Natural killer cell (primary cell): ENCODE data around the gene HOXB1. TPM values are rescaled to one million over a fixed set of nuclear protein-coding genes. Genes with fewer than 3 reads are reported as not detected.

ENCODE experiments used
- ATAC-seq, 3 donors: fragments of 150-1000 bp in 2 of 3; fragments of 200-7000 bp in 1 of 3; cut with Tn5 transposase; 1 replicate in 1 of 3; 2 replicates in 2 of 3; pipeline ENCODE4 v1.10.0; 2021; ENCODE audit warnings: mild to moderate bottlenecking in 2 of 3, moderate library complexity in 2 of 3
- DNase-seq, 2 donors: peaks; one replicate each; pipeline versions ENCODE4 v3.0.0 to v3.0.0-alpha.2; 2013 to 2021; ENCODE audit warnings: mixed read lengths in 1 of 2
- H3K27ac ChIP-seq: one replicate; pipeline ENCODE4 v1.5.1; 2013; ENCODE audit warnings: mild to moderate bottlenecking, low read length
- H3K27me3 ChIP-seq: one replicate; pipeline ENCODE4 v1.6.1; 2013; ENCODE audit warnings: low read length; ENCODE audit not compliant: control insufficient read depth, insufficient read depth
- H3K36me3 ChIP-seq: one replicate; pipeline ENCODE4 v1.6.1; 2013; ENCODE audit warnings: low read length; ENCODE audit not compliant: control insufficient read depth, insufficient read depth
- H3K4me1 ChIP-seq: one replicate; pipeline ENCODE4 v1.6.1; 2013; ENCODE audit warnings: low read length; ENCODE audit not compliant: control insufficient read depth, insufficient read depth
- H3K4me3 ChIP-seq: one replicate; pipeline ENCODE4 v1.5.1; 2013; ENCODE audit warnings: low read length
- H3K9me3 ChIP-seq: one replicate; pipeline ENCODE4 v1.6.1; 2013; ENCODE audit warnings: low read length; ENCODE audit not compliant: control insufficient read depth, insufficient read depth
- H3K27ac Mint-ChIP-seq, 2 donors: one replicate each; pipeline ENCODE4 v1.8.0; 2022; ENCODE audit warnings: mild to moderate bottlenecking in 2 of 2, mixed read lengths in 2 of 2, moderate library complexity in 1 of 2
- H3K27me3 Mint-ChIP-seq, 2 donors: one replicate each; pipeline ENCODE4 v1.8.0; 2022; ENCODE audit warnings: low read depth in 2 of 2, mixed read lengths in 2 of 2
- H3K36me3 Mint-ChIP-seq: one replicate; pipeline ENCODE4 v1.8.0; 2022; ENCODE audit warnings: mixed read lengths
- H3K4me1 Mint-ChIP-seq, 2 donors: one replicate each; pipeline ENCODE4 v1.8.0; 2022; ENCODE audit warnings: mixed read lengths in 2 of 2
- H3K4me3 Mint-ChIP-seq: one replicate; pipeline ENCODE4 v1.8.0; 2022; ENCODE audit warnings: mild to moderate bottlenecking, moderate library complexity, mixed read lengths
- H3K9me3 Mint-ChIP-seq, 2 donors: one replicate each; pipeline ENCODE4 v1.8.0; 2022; ENCODE audit warnings: mixed read lengths in 2 of 2
- WGBS: methylation state at CpG from one replicate; pipeline ENCODE4 v1.1.7; 2013; ENCODE audit warnings: missing lambda C conversion rate; ENCODE audit not compliant: insufficient coverage; 5-methylcytosine and 5-hydroxymethylcytosine counted together
- intact Hi-C: fragments of 100-400 bp; cut with micrococcal nuclease; formaldehyde crosslinking; loops from one replicate; pipeline ENCODE4 v1.14.2; 2022
- total RNA-seq, 4 donors: library from RNA; stranded (reverse); fragments of 120-200 nt in 1 of 4; gene quantifications; one replicate each; pipeline versions ENCODE4 v1.2.3 to v1.2.4, GENCODE V29; 2013 to 2022
- TF ChIP-seq, protein P1 (sequence below): fragments of 200-600 bp; IDR thresholded peaks from one replicate; pipeline ENCODE4 v1.8.0; 2022; ENCODE audit warnings: antibody characterized with exemption

The HOXB1 gene
- total RNA-seq, 3 donors from 2014 or later (not counting 1 experiment from before 2014, with no cell fraction given) = not detected

DNA sequence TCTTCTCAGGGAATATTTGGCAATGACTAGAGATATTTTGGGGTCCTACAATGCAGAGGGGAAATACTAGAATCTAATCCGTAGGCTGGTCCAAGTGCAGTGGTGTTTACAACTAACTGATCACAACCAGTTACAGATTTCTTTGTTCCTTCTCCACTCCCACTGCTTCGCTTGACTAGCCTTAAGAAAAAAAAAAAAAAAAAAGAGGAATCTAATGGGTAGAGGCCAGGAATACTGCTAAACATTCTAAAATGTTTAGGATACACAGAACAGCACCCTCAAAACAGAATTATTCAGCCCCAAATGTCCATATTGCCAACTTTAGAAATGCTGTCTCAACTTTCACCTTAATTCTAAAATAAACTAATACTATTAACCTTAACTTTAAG, 51.8 kb downstream of the HOXB1 start:
- TF ChIP-seq, protein P1, sequence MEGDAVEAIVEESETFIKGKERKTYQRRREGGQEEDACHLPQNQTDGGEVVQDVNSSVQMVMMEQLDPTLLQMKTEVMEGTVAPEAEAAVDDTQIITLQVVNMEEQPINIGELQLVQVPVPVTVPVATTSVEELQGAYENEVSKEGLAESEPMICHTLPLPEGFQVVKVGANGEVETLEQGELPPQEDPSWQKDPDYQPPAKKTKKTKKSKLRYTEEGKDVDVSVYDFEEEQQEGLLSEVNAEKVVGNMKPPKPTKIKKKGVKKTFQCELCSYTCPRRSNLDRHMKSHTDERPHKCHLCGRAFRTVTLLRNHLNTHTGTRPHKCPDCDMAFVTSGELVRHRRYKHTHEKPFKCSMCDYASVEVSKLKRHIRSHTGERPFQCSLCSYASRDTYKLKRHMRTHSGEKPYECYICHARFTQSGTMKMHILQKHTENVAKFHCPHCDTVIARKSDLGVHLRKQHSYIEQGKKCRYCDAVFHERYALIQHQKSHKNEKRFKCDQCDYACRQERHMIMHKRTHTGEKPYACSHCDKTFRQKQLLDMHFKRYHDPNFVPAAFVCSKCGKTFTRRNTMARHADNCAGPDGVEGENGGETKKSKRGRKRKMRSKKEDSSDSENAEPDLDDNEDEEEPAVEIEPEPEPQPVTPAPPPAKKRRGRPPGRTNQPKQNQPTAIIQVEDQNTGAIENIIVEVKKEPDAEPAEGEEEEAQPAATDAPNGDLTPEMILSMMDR = no peak
- Mint-ChIP-seq H3K4me3 (peak overlapping the region; percentile 56), H3K27me3 (no peaks in the 10 kb centered on the region), H3K27ac (peak overlapping the region; percentile 77 to 90), H3K9me3 (no peaks in the 10 kb centered on the region), H3K36me3 (no peaks in the 10 kb centered on the region), H3K4me1 (peaks cover 26 to 50% of the 10 kb centered on the region in 2 donors)
- Histone ChIP-seq H3K27me3 (no peaks in the 10 kb centered on the region), H3K27ac (peak overlapping the region; percentile 39), H3K9me3 (no peaks in the 10 kb centered on the region), H3K36me3 (no peaks in the 10 kb centered on the region), H3K4me1 (peaks cover 29% of the 10 kb centered on the region), H3K4me3 (no peak overlapping the region)
- intact Hi-C loops = no loop called here
- WGBS = no CpG with 5 or more reads among the region's 2 CpGs
- no peak for DNase-seq
- ATAC-seq = no peak

Other genes starting within 250 kb of the HOXB1 start
- 100 to 1,000 TPM; 168 to 227 (median 190) TPM for gene SKAP1, start 100.8 kb downstream of the HOXB1 start, total RNA-seq
- 10 to 100 TPM; 21.6 to 30.5 (median 24.7) TPM for gene HOXB2, start 14.1 kb upstream of the HOXB1 start, total RNA-seq
- 1 to 10 TPM; 3.5 to 6.7 (median 5.7) TPM for gene HOXB4, start 47.3 kb upstream of the HOXB1 start, total RNA-seq
- gene HOXB3, start 59.2 kb upstream of the HOXB1 start, total RNA-seq = 10 to 100 TPM in 2 of 3 donors, 1 to 10 TPM in 1; 7.9 to 15.6 (median 15.3) TPM
- gene HOXB5, start 62.8 kb upstream of the HOXB1 start, total RNA-seq = not detected
- not detected for gene HOXB6, start 74.0 kb upstream of the HOXB1 start, total RNA-seq
- gene HOXB7, start 80.0 kb upstream of the HOXB1 start, total RNA-seq = 1 to 10 TPM in 1 of 3 donors, under 1 TPM in 2; 0.45 to 1.4 (median 0.97) TPM
- gene HOXB8, start 84.3 kb upstream of the HOXB1 start, total RNA-seq = not detected
- gene HOXB9, start 95.3 kb upstream of the HOXB1 start, total RNA-seq = 1 to 10 TPM in 1 of 3 donors, under 1 TPM in 2; 0.12 to 1.0 (median 0.18) TPM
- gene PRAC1, start 191.5 kb upstream of the HOXB1 start, total RNA-seq = not detected
- not detected for gene PRAC2, start 192.2 kb upstream of the HOXB1 start, total RNA-seq
- gene HOXB13, start 197.7 kb upstream of the HOXB1 start, total RNA-seq = not detected